Activated naive CD4-positive, alpha-beta T cell treated with anti-CD3 and anti-CD28 coated beads, Interleukin-2, amount 10 ng/mL, durations not matched to agents 7 days and 5 days (primary cell): ENCODE measurements around the gene SLC16A2.

ENCODE experiments used
- CTCF ChIA-PET: fragments of 350-600 bp; sonication (Branson Sonifier 250); formaldehyde crosslinking; loops from one replicate; lab custom pipeline; 2021; ENCODE audit warnings: antibody characterized with exemption; lab: Charles Lee
- DNase-seq: peaks from one replicate; pipeline ENCODE4 v3.0.0-alpha.2; 2020
- H3K27ac Mint-ChIP-seq: one replicate; pipeline ENCODE4 v1.8.0; 2021; ENCODE audit warnings: mild to moderate bottlenecking, moderate library complexity, mixed read lengths
- H3K27me3 Mint-ChIP-seq: one replicate; pipeline ENCODE4 v1.8.0; 2021; ENCODE audit warnings: mild to moderate bottlenecking, mixed read lengths
- H3K36me3 Mint-ChIP-seq: one replicate; pipeline ENCODE4 v1.8.0; 2021; ENCODE audit warnings: mixed read lengths
- H3K4me1 Mint-ChIP-seq: one replicate; pipeline ENCODE4 v1.8.0; 2021; ENCODE audit warnings: mixed read lengths
- H3K4me3 Mint-ChIP-seq: one replicate; pipeline ENCODE4 v1.8.0; 2021; ENCODE audit warnings: mild to moderate bottlenecking, moderate library complexity, mixed read lengths
- H3K9me3 Mint-ChIP-seq: one replicate; pipeline ENCODE4 v1.8.0; 2021; ENCODE audit warnings: mixed read lengths

The SLC16A2 gene

DNA sequence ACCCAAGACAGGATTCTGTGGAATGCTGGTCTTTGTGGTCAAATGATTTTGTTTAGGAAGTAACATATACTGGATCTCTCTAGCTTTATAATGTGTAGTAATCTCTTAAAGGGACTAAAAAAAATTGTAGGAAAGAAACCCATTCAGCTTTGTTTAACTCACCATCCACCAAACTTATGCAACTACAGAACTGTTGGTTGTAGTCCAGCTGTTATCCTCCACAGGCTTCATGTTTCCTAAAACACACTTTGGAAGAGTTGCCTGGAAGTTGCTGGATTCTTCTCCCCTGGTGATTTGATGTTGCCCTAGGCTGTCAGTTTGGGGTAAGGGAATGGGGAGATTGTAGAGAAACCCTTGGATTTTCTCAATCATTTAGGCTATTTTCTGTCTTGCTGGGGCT is 103.8 kb downstream of the SLC16A2 start:
- CTCF ChIA-PET, result no interaction called here
- Mint-ChIP-seq H3K4me3 (no peak overlapping the region), H3K27ac (no peak overlapping the region), H3K4me1 (no peaks in the 10 kb centered on the region), H3K9me3 (no peaks in the 10 kb centered on the region), H3K36me3 (no peaks in the 10 kb centered on the region), H3K27me3 (no peaks in the 10 kb centered on the region)
- no peak for DNase-seq

DNA sequence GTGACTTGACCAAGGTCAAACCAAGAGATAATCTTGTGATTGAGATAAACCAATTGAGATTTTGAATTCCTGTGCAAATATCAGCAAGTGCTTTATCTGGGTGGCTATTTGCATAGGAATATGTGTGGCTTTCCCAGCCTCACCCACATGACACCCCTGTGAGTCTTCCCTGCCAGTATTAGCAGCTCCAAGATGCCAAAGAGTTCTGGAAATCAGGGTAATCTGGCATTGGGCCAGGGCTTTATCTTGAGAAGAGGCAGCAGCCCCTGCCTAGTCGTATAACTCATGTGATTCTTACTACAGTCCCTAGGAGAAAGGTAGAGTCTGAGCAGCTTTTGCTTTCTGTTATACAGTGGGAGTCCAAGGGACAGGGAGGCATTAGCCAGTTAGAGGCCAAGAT is 105.5 kb downstream of the SLC16A2 start:
- Mint-ChIP-seq H3K9me3 (no peaks in the 10 kb centered on the region), H3K36me3 (no peaks in the 10 kb centered on the region), H3K27ac (no peak overlapping the region), H3K27me3 (no peaks in the 10 kb centered on the region), H3K4me1 (no peaks in the 10 kb centered on the region), H3K4me3 (no peak overlapping the region)
- DNase-seq, result no peak
- CTCF ChIA-PET, result no interaction called here

DNA sequence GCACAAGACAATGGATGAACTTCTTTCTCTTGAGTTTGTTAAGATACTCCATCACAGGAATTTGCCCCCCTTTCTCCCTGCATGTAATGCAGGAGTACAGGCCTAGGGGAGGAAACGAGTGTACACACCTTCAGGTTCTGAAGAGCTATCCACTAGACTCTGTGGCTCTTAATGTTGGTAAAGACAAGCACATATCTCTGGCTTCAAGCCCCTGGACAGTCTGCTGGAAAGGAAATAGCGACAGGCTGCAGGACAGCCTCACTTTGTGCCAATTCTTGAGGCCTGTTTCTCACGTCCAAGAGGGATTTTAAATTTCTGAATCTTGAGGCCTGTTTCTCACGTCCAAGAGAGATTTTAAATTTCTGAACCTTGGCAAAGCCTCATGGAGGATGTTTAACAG is 106.1 kb downstream of the SLC16A2 start:
- DNase-seq, result no peak
- CTCF ChIA-PET, result no interaction called here
- Mint-ChIP-seq H3K27me3 (no peaks in the 10 kb centered on the region), H3K4me1 (no peaks in the 10 kb centered on the region), H3K27ac (no peak overlapping the region), H3K36me3 (no peaks in the 10 kb centered on the region), H3K9me3 (no peaks in the 10 kb centered on the region), H3K4me3 (no peak overlapping the region)

DNA sequence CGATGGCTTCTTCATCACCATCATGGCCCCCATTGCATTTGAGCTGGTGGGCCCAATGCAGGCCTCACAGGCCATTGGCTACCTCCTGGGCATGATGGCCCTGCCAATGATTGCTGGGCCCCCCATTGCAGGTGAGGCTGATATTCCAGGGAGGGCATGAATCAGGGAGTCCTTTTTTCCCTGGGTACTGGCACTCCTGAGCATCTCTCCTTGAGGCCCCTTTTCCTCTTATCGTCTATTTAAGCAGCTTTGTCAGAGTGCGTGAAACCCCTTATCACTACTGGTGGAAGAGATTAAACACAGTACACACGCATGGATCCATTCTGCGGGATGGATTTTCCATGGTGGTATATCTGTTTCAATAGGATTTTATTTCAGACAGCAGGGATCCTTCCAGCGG is 108.0 kb downstream of the SLC16A2 start:
- no peak overlapping the region for H3K27ac Mint-ChIP-seq
- no peaks in the 10 kb centered on the region for H3K4me1 Mint-ChIP-seq
- H3K9me3 Mint-ChIP-seq, result no peaks in the 10 kb centered on the region
- no peaks in the 10 kb centered on the region for H3K27me3 Mint-ChIP-seq
- no peak for DNase-seq
- no peaks in the 10 kb centered on the region for H3K36me3 Mint-ChIP-seq
- CTCF ChIA-PET, result no interaction called here
- no peak overlapping the region for H3K4me3 Mint-ChIP-seq

DNA sequence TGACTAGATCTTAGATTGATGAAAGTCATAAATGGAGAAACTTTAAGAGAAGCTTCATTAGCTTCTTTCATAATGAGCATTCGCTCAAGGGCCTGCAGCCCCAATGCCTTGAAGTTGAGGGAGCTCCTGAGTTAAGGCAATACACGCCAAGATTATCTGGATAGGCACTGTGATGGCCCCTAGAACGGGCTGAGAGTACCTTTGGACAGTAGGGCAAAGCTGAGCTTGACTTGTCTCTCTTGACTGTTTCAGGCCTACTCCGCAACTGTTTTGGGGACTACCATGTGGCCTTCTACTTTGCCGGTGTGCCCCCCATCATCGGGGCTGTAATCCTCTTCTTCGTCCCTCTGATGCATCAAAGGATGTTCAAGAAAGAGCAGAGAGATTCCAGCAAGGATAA is 109.8 kb downstream of the SLC16A2 start:
- no peak for DNase-seq
- Mint-ChIP-seq H3K4me1 (peaks cover 7% of the 10 kb centered on the region), H3K9me3 (no peaks in the 10 kb centered on the region), H3K36me3 (no peaks in the 10 kb centered on the region), H3K27me3 (no peaks in the 10 kb centered on the region), H3K4me3 (no peak overlapping the region), H3K27ac (no peak overlapping the region)
- CTCF ChIA-PET, result no interaction called here

DNA sequence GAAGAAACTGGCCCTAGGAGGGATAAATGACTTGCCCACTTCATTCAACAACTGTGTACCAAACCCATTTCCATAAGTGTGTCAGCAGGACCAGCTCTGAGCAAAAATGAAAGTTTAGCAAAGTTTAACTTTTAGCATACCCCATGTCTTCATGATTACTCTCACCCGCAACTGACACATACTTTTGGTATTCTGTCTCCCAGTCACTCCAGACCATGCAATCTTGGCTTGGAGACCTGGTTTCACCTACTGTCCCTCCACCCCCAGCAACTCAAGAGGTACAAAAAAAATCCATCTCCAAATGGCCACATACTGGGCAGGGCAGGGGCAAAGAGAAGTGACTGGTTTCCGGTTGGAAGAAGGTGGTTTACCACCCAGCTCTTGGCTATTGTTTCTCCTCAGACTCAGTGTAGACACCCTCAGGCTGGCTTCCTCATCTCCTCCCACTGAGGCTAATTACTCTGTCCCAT is 113.3 kb downstream of the SLC16A2 start:
- Mint-ChIP-seq H3K4me3 (no peak overlapping the region), H3K9me3 (no peaks in the 10 kb centered on the region), H3K4me1 (peaks cover 15% of the 10 kb centered on the region), H3K27me3 (peaks cover 12% of the 10 kb centered on the region), H3K36me3 (no peaks in the 10 kb centered on the region), H3K27ac (no peak overlapping the region)
- no peak for DNase-seq
- CTCF ChIA-PET, result interaction anchor here (1.2 kb wide), 1 partner anchor 150 kb away, joined by 5 read pairs; no protein-coding TSS in a partner anchor

DNA sequence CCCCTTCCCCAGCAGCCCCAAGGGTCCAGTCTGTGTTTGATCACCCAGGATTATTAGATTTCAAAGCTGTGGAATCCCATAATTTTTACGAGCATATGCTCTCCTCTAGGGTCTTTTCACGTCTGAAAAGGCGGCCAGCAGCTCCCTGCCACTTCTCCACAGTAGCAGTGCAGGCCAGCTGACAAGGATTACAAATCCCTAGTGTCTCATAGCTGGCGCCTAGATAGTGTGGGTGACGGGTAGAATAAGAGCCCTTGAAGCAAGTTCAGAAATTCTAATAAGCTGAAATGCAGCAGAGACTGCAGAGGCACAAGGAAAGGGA is 113.8 kb downstream of the SLC16A2 start:
- H3K4me3 Mint-ChIP-seq, result no peak overlapping the region
- no peaks in the 10 kb centered on the region for H3K9me3 Mint-ChIP-seq
- DNase-seq, result no peak
- peaks cover 15% of the 10 kb centered on the region for H3K4me1 Mint-ChIP-seq
- H3K36me3 Mint-ChIP-seq, result no peaks in the 10 kb centered on the region
- CTCF ChIA-PET, result interaction anchor here (1.2 kb wide), 1 partner anchor 151 kb away, joined by 5 read pairs; no protein-coding TSS in a partner anchor
- peaks cover 12% of the 10 kb centered on the region for H3K27me3 Mint-ChIP-seq
- H3K27ac Mint-ChIP-seq, result no peak overlapping the region

DNA sequence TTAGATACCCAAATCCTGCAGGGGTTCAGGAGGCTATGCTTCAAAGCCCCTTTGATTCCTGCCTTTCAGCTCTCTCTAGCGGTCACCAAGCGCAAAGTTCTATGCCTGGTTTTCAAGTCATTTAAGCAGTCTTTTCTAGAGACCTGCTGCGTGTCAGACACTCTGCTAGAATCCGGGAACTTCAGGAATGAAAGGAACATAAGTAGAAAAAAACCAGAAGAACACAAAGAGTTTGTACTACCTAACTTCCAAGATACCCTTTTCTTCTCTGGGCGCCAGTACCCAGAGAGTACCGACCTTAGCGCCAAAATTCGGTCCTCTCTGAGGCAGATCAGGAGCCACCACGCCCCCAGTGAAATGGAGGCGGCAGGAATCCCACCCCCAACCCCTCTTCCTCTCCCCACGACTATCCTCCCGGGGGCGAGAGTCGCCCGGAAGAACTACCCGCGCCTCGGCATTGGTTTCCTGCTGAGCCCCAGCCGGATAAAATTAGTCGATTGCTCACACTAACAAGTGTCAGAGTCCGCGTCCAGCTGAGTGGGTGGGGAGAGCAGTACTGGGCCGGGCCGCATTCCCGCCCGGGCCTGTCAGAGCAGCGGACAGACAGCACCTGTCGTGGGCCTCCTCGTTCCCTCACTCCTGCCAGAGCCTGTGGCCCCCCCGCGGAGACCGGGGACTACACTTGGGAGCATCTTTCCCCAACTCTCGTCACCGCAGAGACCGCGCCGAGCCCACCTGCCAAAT is 114.3 kb downstream of the SLC16A2 start:
- peaks cover 12% of the 10 kb centered on the region for H3K27me3 Mint-ChIP-seq
- H3K9me3 Mint-ChIP-seq, result no peaks in the 10 kb centered on the region

DNA sequence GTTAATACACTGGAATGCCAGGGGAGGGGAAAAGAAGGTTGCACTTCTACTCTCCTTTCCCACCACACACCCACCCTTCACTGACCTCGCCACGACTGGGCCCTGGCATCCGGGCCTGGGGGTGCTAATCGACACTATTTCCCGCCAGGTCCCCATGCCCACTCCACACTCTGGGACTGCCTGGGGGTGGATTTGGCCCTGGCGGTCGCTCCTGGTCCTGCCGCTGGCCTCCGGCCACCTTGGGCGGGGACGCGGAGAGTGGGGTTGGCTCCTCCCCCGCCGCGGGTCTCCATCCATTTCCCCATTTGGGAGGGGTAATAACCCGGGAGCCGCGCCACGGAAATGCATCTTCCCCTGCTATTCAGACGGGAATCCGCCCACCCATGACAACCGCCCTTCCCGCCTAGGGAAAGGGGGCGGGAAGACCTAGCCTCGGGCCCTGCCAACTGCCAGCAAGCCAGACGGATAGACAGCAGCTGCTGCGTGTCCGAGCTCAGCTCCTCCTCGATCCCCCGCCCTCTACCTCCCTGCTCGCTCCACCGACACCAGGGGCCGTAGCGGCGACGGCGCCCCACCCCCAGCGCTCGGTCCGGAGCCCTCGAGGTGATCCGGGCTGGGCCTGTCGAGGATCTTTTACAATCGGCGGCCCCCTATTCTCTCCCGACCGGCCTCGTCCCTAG is 115.0 kb downstream of the SLC16A2 start:
- peaks cover 15% of the 10 kb centered on the region for H3K4me1 Mint-ChIP-seq
- no peaks in the 10 kb centered on the region for H3K36me3 Mint-ChIP-seq
- CTCF ChIA-PET, result no interaction called here
- no peak overlapping the region for H3K27ac Mint-ChIP-seq
- H3K27me3 Mint-ChIP-seq, result peaks cover 12% of the 10 kb centered on the region
- peak; percentile 41 for DNase-seq
- H3K9me3 Mint-ChIP-seq, result no peaks in the 10 kb centered on the region
- H3K4me3 Mint-ChIP-seq, result peak overlapping the region; percentile 69

More for the DNA sequence above, 114.3 kb downstream of the SLC16A2 start:
- peak overlapping the region; percentile 69 for H3K4me3 Mint-ChIP-seq
- no peaks in the 10 kb centered on the region for H3K36me3 Mint-ChIP-seq
- DNase-seq, result peak; percentile 48
- H3K27ac Mint-ChIP-seq, result no peak overlapping the region
- CTCF ChIA-PET, result interaction anchor here (1.2 kb wide), 1 partner anchor 151 kb away, joined by 5 read pairs; no protein-coding TSS in a partner anchor
- peaks cover 15% of the 10 kb centered on the region for H3K4me1 Mint-ChIP-seq

DNA sequence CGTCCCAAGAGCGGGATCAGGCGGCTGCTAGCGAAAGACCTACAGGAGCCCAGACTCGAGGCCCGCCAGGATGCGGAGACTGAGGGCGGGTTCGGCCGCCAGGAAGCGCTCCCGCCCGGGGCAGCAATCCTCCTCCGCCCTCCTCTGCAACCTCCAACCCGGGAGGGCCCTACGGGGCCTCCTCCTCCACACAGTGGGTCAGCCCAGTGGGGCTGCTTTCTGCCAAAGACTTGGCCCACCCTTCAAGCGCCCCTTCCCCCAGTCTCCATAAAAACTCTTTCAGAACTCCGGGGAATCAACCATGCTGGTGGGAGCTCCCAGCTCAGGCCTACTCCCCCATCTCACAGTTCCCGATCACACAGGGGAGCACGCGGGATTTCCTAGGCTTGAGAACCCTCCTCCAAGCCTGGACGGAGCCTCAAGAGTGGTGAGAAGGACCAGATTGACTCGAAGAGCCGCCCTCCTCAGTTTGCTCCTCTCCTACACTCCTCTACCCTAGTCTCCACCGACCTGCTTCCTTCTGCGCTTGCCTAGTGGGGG is 115.6 kb downstream of the SLC16A2 start:
- Mint-ChIP-seq H3K27me3 (peaks cover 15% of the 10 kb centered on the region), H3K4me1 (peaks cover 15% of the 10 kb centered on the region), H3K36me3 (no peaks in the 10 kb centered on the region), H3K27ac (no peak overlapping the region), H3K9me3 (no peaks in the 10 kb centered on the region), H3K4me3 (peak overlapping the region; percentile 69)
- DNase-seq, result no peak
- CTCF ChIA-PET, result no interaction called here

DNA sequence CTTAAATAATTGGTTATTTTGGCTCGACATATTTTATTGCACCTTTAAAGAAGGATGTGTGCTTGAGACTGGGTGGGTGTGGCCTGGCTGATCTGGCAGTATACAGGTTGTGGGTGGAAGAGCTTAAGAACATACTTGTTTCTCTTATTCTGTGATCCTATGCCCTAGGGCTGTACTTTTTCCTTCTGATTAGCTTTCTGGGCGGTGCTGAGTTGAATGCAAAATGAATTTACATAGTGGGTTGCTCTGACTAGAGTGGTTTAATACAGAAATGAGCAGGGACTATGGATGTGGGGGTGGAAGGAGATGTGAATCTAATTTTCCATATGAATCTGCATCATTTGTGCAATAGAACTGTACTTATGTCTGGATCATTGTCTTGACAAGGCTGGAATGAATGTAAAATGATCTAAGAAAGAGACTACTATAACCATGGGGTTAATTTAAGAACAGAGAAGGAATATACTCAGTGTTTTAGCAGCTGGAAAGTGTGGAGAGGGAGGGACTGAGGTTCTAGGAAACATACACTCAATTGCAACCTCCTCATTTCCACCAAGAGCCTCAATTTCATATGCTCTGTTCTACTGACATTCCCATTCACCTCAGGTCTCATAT is 119.4 kb downstream of the SLC16A2 start:
- no peaks in the 10 kb centered on the region for H3K36me3 Mint-ChIP-seq
- DNase-seq, result no peak
- no peak overlapping the region for H3K27ac Mint-ChIP-seq
- CTCF ChIA-PET, result interaction anchor here (0.5 kb wide), 1 partner anchor 86 kb away, joined by 3 read pairs; no protein-coding TSS in a partner anchor
- H3K9me3 Mint-ChIP-seq, result no peaks in the 10 kb centered on the region
- H3K27me3 Mint-ChIP-seq, result peaks cover 16% of the 10 kb centered on the region
- peaks cover 10% of the 10 kb centered on the region for H3K4me1 Mint-ChIP-seq
- no peak overlapping the region for H3K4me3 Mint-ChIP-seq

DNA sequence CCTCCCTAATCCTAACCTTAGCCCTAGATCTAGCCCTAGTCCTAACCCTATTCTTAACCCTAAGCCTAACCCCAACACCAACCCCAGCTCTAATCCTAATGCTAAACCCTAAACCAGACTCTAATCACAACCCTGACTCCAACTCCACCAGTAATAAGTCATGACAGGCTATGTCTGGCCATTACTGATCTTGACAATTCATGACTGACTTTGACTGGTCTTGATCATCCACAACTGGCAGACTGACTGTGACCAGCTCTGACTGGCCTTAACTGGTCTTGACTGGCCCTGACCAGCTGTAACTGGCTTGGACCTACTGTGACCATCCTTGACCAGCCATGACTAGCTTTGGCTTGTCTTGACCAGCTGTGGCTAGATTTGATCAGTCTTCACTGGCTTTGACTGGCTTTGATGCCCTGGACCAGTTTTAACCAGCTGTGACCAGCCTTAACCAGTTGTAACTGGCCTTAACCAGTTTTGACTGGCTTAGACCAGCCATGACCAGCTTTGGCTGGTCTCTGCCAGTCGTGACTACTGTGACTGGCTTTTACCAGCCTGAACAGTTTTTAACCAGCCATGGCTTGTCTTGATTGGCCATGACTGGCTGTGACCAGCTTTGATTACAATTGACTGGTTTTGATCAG is 124.7 kb downstream of the SLC16A2 start:
- CTCF ChIA-PET, result interaction anchor here (1.2 kb wide), 3 partner anchors 155 to 166 kb away, joined by 3 to 4 read pairs (median 3); no protein-coding TSS in a partner anchor
- Mint-ChIP-seq H3K27ac (no peak overlapping the region), H3K4me3 (no peak overlapping the region)

DNA sequence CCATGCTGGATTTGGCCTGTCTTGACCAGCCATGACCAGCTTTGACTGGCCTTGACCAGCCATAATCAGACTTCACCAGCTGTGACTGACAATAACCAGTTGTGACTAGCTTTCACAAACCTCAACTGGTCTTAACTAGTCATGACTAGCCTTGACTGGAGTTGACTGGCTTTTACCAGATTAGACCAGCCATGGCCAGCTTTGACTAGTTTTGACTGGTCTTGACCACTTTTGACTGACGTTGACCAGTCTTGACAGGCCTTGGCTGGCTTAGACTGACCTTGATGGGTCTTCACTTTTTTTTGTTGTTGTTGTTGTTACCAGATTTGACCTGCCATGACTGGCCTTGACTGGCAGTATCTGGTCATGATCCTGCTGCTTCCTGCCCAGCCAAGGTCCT is 125.7 kb downstream of the SLC16A2 start:
- CTCF ChIA-PET, result interaction anchor here (0.6 to 1.2 kb wide), 2 partner anchors 43 to 167 kb away, joined by 3 read pairs; no protein-coding TSS in a partner anchor
- no peak for DNase-seq
- Mint-ChIP-seq H3K36me3 (no peaks in the 10 kb centered on the region), H3K9me3 (no peaks in the 10 kb centered on the region), H3K27ac (no peak overlapping the region), H3K4me3 (no peak overlapping the region), H3K27me3 (peaks cover 3% of the 10 kb centered on the region), H3K4me1 (peaks cover 4% of the 10 kb centered on the region)

More for the DNA sequence above, 124.7 kb downstream of the SLC16A2 start:
- Mint-ChIP-seq H3K4me1 (peaks cover 4% of the 10 kb centered on the region), H3K27me3 (peaks cover 7% of the 10 kb centered on the region), H3K36me3 (no peaks in the 10 kb centered on the region), H3K9me3 (no peaks in the 10 kb centered on the region)
- no peak for DNase-seq
